Measurements from ENCODE around the gene CRYBG1. TPM values are rescaled to one million over a fixed set of nuclear protein-coding genes. Genes with fewer than 3 reads are reported as not detected.

The CRYBG1 gene
- total and polyA plus RNA-seq, 10 of the 15 experiments (the other 5 are each of a cell fraction or from before 2014, with no cell fraction given), result 6.5 to 57.0 (median 25.2) TPM

- no peaks in the 10 kb centered on the region for H3K79me2 ChIP-seq (ENCODE audit: control insufficient read depth, insufficient read depth, low read length)
- no peak overlapping the region for H2AFZ ChIP-seq (ENCODE audit: control insufficient read depth, low read depth, low read length)
- no peaks in the 10 kb centered on the region for H3K9me3 ChIP-seq (replicated peaks; ENCODE audit: control insufficient read depth, insufficient read depth, low read length)
- no TSS peak for BruUV-seq (replicated peaks)
- ChIA-PET RAD21 (ENCODE audit: unreplicated experiment) (no interaction called here), CTCF (interaction anchor here (1.4 kb wide), 1 partner anchor 9 kb away, joined by 4 read pairs; no protein-coding TSS in a partner anchor), POLR2A (no interaction called here), SMC1A (ENCODE audit: uncharacterized antibody, unreplicated experiment) (interaction anchor here (1.2 kb wide), 1 partner anchor 9 kb away, joined by 4 read pairs; no protein-coding TSS in a partner anchor)
- H3K27ac ChIP-seq (ENCODE audit: control insufficient read depth, insufficient read depth), result no peak overlapping the region
- no peak overlapping the region for H3K9ac ChIP-seq (ENCODE audit: control insufficient read depth, insufficient read depth, low read length)
- H3K36me3 ChIP-seq (ENCODE audit: control insufficient read depth in 2 of 2, insufficient read depth in 2 of 2, low read length in 1 of 2), result no peaks in the 10 kb centered on the region
- intact Hi-C loops (cut with micrococcal nuclease; ENCODE audit: unreplicated experiment), result no loop called here
- TF ChIP-seq, protein P1, sequence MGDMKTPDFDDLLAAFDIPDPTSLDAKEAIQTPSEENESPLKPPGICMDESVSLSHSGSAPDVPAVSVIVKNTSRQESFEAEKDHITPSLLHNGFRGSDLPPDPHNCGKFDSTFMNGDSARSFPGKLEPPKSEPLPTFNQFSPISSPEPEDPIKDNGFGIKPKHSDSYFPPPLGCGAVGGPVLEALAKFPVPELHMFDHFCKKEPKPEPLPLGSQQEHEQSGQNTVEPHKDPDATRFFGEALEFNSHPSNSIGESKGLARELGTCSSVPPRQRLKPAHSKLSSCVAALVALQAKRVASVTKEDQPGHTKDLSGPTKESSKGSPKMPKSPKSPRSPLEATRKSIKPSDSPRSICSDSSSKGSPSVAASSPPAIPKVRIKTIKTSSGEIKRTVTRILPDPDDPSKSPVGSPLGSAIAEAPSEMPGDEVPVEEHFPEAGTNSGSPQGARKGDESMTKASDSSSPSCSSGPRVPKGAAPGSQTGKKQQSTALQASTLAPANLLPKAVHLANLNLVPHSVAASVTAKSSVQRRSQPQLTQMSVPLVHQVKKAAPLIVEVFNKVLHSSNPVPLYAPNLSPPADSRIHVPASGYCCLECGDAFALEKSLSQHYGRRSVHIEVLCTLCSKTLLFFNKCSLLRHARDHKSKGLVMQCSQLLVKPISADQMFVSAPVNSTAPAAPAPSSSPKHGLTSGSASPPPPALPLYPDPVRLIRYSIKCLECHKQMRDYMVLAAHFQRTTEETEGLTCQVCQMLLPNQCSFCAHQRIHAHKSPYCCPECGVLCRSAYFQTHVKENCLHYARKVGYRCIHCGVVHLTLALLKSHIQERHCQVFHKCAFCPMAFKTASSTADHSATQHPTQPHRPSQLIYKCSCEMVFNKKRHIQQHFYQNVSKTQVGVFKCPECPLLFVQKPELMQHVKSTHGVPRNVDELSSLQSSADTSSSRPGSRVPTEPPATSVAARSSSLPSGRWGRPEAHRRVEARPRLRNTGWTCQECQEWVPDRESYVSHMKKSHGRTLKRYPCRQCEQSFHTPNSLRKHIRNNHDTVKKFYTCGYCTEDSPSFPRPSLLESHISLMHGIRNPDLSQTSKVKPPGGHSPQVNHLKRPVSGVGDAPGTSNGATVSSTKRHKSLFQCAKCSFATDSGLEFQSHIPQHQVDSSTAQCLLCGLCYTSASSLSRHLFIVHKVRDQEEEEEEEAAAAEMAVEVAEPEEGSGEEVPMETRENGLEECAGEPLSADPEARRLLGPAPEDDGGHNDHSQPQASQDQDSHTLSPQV (IDR thresholded peaks at IDR 0.05), result no peak
- no peak for TF ChIP-seq SP1 (IDR thresholded peaks at IDR 0.05; ENCODE audit: low read depth, low read length)
- TF ChIP-seq RAD51 (IDR thresholded peaks at IDR 0.05), result no peak
- TF ChIP-seq TBL1XR1 (IDR thresholded peaks at IDR 0.05; ENCODE audit: low read depth, low read length), result no peak
- TF ChIP-seq ZZZ3 (IDR thresholded peaks at IDR 0.05; ENCODE audit: control insufficient read depth, insufficient read length, low read depth), result no peak
- TF ChIP-seq EP300 (IDR thresholded peaks at IDR 0.05; ENCODE audit: borderline replicate concordance in 1 of 2, control insufficient read depth in 1 of 2, low read depth in 2 of 2, low read length in 2 of 2), result no peak
- no peak for TF ChIP-seq SKIL (IDR thresholded peaks at IDR 0.05; ENCODE audit: low read depth, poor library complexity, severe bottlenecking)
- TF ChIP-seq MYC (IDR thresholded peaks at IDR 0.05; ENCODE audit: insufficient read depth, insufficient read length, insufficient replicate concordance, low read length, severe bottlenecking), result no peak
- TF ChIP-seq, protein P2, sequence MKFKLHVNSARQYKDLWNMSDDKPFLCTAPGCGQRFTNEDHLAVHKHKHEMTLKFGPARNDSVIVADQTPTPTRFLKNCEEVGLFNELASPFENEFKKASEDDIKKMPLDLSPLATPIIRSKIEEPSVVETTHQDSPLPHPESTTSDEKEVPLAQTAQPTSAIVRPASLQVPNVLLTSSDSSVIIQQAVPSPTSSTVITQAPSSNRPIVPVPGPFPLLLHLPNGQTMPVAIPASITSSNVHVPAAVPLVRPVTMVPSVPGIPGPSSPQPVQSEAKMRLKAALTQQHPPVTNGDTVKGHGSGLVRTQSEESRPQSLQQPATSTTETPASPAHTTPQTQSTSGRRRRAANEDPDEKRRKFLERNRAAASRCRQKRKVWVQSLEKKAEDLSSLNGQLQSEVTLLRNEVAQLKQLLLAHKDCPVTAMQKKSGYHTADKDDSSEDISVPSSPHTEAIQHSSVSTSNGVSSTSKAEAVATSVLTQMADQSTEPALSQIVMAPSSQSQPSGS (IDR thresholded peaks at IDR 0.05; ENCODE audit: low read length), result no peak
- TF ChIP-seq JUNB (IDR thresholded peaks at IDR 0.05), result no peak
- TF ChIP-seq NRF1 (conservative IDR thresholded peaks at IDR 0.05; ENCODE audit: low read depth, low read length), result no peak
- no peaks in the 10 kb centered on the region for H3K4me1 ChIP-seq (ENCODE audit: control insufficient read depth, insufficient read depth, low read length)
- H3K4me3 ChIP-seq, result no peak overlapping the region
- H4K20me1 ChIP-seq (ENCODE audit: control insufficient read depth, insufficient read depth), result no peaks in the 10 kb centered on the region
- no peak for DNase-seq (ENCODE audit: low read depth, low spot score)
- H3K27me3 ChIP-seq (replicated peaks in 1 of 2; ENCODE audit: control insufficient read depth in 2 of 2, insufficient read depth in 2 of 2, low read length in 1 of 2), result no peaks in the 10 kb centered on the region
- no peak for FAIRE-seq
- no peak overlapping the region for H3K4me2 ChIP-seq (ENCODE audit: control insufficient read depth, insufficient read depth)
- in situ Hi-C loops (cut with MboI), result no loop called here
- 52% methylated on average over 2 of the region's 2 CpGs for WGBS (ENCODE audit: insufficient coverage, insufficient replicate concordance, low lambda C conversion rate, missing lambda C conversion rate)
- ATAC-seq, result no peak
Observed at GRCh38 chr6:106468935-106469334, 108.4 kb downstream of the CRYBG1 start.
